WTC11 (cell line): ENCODE results near the gene FAM32A. TPM values are rescaled to one million over a fixed set of nuclear protein-coding genes. Genes with fewer than 3 reads are reported as not detected.

Source experiments
- ATAC-seq: fragments of 200-7000 bp; cut with Tn5 transposase; 2 replicates; pipeline ENCODE4 v1.10.0; 2021; ENCODE audit warnings: mild to moderate bottlenecking, moderate library complexity
- CTCF ChIA-PET: fragments of 300-600 bp; sonication (Branson Sonifier 250); formaldehyde crosslinking; loops from one replicate; lab custom pipeline; 2021; ENCODE audit warnings: antibody characterized with exemption; lab: Charles Lee
- POLR2A ChIA-PET: fragments of 350-600 bp; sonication (Branson Sonifier 250); formaldehyde crosslinking; loops from one replicate; lab custom pipeline; 2021; ENCODE audit warnings: antibody characterized with exemption; lab: Charles Lee
- DNase-seq: peaks from one replicate; pipeline ENCODE4 v3.0.0; 2021; ENCODE audit warnings: low spot score
- H3K27ac Mint-ChIP-seq: 2 replicates; pipeline ENCODE4 v1.8.0; 2021; ENCODE audit warnings: mixed read lengths
- H3K27me3 Mint-ChIP-seq: 2 replicates; pipeline ENCODE4 v1.8.0; 2021; ENCODE audit warnings: low read depth, mild to moderate bottlenecking, moderate library complexity, mixed read lengths
- H3K36me3 Mint-ChIP-seq: 2 replicates; pipeline ENCODE4 v1.8.0; 2021; ENCODE audit warnings: mixed read lengths
- H3K4me1 Mint-ChIP-seq: 2 replicates; pipeline ENCODE4 v1.8.0; 2022; ENCODE audit warnings: mixed read lengths
- H3K4me3 Mint-ChIP-seq: 2 replicates; pipeline ENCODE4 v1.8.0; 2021; ENCODE audit warnings: mild to moderate bottlenecking, moderate library complexity, mixed read lengths
- H3K9me3 Mint-ChIP-seq: 2 replicates; pipeline ENCODE4 v1.8.0; 2021; ENCODE audit warnings: mixed read lengths
- ESRRA ChIP-seq: sonication (generic); formaldehyde crosslinking; IDR thresholded peaks from 2 replicates; pipeline ENCODE4 v1.8.1; 2022; ENCODE audit warnings: mild to moderate bottlenecking, missing genetic modification reagents, borderline replicate concordance
- ETV6 ChIP-seq: sonication (generic); formaldehyde crosslinking; IDR thresholded peaks from 2 replicates; pipeline ENCODE4 v1.8.1; 2022; ENCODE audit warnings: mild to moderate bottlenecking, missing genetic modification reagents
- FOXK1 ChIP-seq: sonication (generic); formaldehyde crosslinking; IDR thresholded peaks from 2 replicates; pipeline ENCODE4 v1.8.0; 2022; ENCODE audit warnings: mild to moderate bottlenecking, moderate library complexity, missing genetic modification reagents
- NFYB ChIP-seq: sonication (generic); formaldehyde crosslinking; conservative IDR thresholded peaks from 2 replicates; pipeline ENCODE4 v1.8.0; 2022; ENCODE audit warnings: low read depth, missing genetic modification reagents
- PRRX2 ChIP-seq: fragments of 250-450 bp; sonication (Bioruptor Pico); IDR thresholded peaks from 2 replicates; pipeline ENCODE4 v1.8.0; 2021; ENCODE audit warnings: mild to moderate bottlenecking
- RORB ChIP-seq: fragments of 250-450 bp; sonication (Bioruptor Pico); IDR thresholded peaks from 2 replicates; pipeline ENCODE4 v1.9.0; 2021; ENCODE audit warnings: mild to moderate bottlenecking
- TEAD4 ChIP-seq: sonication (generic); formaldehyde crosslinking; IDR thresholded peaks from 2 replicates; pipeline ENCODE4 v1.8.0; 2022; ENCODE audit warnings: mild to moderate bottlenecking, missing genetic modification reagents
- ZNF219 ChIP-seq: sonication (generic); formaldehyde crosslinking; IDR thresholded peaks from 2 replicates; pipeline ENCODE4 v1.8.0; 2023; ENCODE audit warnings: missing genetic modification reagents, mild to moderate bottlenecking, borderline replicate concordance
- ZNF396 ChIP-seq: fragments of 250-450 bp; sonication (Bioruptor Pico); IDR thresholded peaks from 2 replicates; pipeline ENCODE4 v1.8.0; 2021; ENCODE audit warnings: mild to moderate bottlenecking, moderate library complexity, borderline replicate concordance
- total RNA-seq: library from RNA; stranded (reverse); gene quantifications from 3 replicates; pipeline ENCODE4 v1.2.3, GENCODE V29; 2021
- TF ChIP-seq, protein P1 (sequence below): sonication (generic); formaldehyde crosslinking; IDR thresholded peaks from 2 replicates; pipeline ENCODE4 v1.8.1; 2023; ENCODE audit warnings: mild to moderate bottlenecking, missing genetic modification reagents, moderate library complexity
- TF ChIP-seq, protein P2 (sequence below): sonication (generic); formaldehyde crosslinking; IDR thresholded peaks from 2 replicates; pipeline ENCODE4 v1.8.0; 2022; ENCODE audit warnings: mild to moderate bottlenecking, missing genetic modification reagents
- TF ChIP-seq, protein P3 (sequence below): sonication (generic); formaldehyde crosslinking; IDR thresholded peaks from 2 replicates; pipeline ENCODE4 v1.8.0; 2022; ENCODE audit warnings: mild to moderate bottlenecking, missing genetic modification reagents
- TF ChIP-seq, protein P4 (sequence below): fragments of 250-450 bp; sonication (Bioruptor Pico); IDR thresholded peaks from 2 replicates; pipeline ENCODE4 v2.1.2; 2022; ENCODE audit warnings: mild to moderate bottlenecking, moderate library complexity
- TF ChIP-seq, protein P5 (sequence below): fragments of 200-600 bp; IDR thresholded peaks from 2 replicates; pipeline ENCODE4 v1.8.0; 2022; ENCODE audit warnings: antibody characterized with exemption
- TF ChIP-seq, protein P6 (sequence below): fragments of 250-450 bp; sonication (Bioruptor Pico); IDR thresholded peaks from 2 replicates; pipeline ENCODE4 v1.9.0; 2021; ENCODE audit warnings: mild to moderate bottlenecking
- TF ChIP-seq, protein P7 (sequence below): sonication (generic); formaldehyde crosslinking; IDR thresholded peaks from 2 replicates; pipeline ENCODE4 v1.8.1; 2023; ENCODE audit warnings: mild to moderate bottlenecking, missing genetic modification reagents, borderline replicate concordance

FAM32A gene
- total RNA-seq, 1 experiment from 2014 or later = 62.2 TPM

DNA sequence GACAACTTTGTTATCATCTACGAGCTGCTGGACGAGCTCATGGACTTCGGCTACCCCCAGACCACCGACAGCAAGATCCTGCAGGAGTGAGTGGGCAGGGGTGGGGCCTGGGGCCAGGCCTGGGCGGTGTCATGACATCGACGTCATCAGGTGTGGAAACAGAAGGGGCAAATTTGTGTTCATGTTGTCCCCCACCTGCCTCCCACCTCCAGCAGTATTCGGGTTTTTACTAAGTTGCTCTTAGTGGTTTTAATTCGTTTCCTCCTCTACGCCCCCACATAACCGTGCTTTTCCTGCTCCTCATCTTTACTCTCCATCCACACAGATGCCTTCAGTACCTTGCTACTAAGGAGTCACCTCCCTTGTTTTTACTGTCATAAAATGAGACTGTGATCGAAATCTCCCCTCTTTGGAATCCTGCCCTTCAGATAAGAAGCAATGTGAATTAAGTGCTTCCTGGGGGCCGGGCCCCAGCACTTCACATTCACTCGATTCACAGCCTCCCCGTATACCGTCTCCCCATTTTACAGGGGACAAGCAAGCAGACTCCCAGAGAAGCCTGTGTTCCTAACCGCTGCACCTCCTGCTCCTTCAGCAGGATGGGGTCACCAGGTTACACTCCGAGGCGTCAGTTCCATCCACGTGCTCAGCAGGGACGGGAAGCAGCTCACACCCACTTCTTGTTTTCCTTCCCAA lies 23.0 kb downstream of the FAM32A start:
- H3K27ac Mint-ChIP-seq = no peak overlapping the region
- no peak for ATAC-seq
- TF ChIP-seq TEAD4 (no peak), FOXK1 (CRISPR knock-in tag) (no peak), ZNF396 (CRISPR knock-in tag) (no peak), NFYB (CRISPR knock-in tag) (no peak), ESRRA (no peak), PRRX2 (CRISPR knock-in tag) (no peak), ETV6 (CRISPR knock-in tag) (no peak), ZNF219 (no peak), RORB (CRISPR knock-in tag) (no peak)
- TF ChIP-seq, protein P1, sequence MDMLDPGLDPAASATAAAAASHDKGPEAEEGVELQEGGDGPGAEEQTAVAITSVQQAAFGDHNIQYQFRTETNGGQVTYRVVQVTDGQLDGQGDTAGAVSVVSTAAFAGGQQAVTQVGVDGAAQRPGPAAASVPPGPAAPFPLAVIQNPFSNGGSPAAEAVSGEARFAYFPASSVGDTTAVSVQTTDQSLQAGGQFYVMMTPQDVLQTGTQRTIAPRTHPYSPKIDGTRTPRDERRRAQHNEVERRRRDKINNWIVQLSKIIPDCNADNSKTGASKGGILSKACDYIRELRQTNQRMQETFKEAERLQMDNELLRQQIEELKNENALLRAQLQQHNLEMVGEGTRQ (CRISPR knock-in tag) = no peak
- TF ChIP-seq, protein P2, sequence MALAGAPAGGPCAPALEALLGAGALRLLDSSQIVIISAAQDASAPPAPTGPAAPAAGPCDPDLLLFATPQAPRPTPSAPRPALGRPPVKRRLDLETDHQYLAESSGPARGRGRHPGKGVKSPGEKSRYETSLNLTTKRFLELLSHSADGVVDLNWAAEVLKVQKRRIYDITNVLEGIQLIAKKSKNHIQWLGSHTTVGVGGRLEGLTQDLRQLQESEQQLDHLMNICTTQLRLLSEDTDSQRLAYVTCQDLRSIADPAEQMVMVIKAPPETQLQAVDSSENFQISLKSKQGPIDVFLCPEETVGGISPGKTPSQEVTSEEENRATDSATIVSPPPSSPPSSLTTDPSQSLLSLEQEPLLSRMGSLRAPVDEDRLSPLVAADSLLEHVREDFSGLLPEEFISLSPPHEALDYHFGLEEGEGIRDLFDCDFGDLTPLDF (CRISPR knock-in tag) = no peak
- TF ChIP-seq, protein P3, sequence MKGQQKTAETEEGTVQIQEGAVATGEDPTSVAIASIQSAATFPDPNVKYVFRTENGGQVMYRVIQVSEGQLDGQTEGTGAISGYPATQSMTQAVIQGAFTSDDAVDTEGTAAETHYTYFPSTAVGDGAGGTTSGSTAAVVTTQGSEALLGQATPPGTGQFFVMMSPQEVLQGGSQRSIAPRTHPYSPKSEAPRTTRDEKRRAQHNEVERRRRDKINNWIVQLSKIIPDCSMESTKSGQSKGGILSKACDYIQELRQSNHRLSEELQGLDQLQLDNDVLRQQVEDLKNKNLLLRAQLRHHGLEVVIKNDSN (CRISPR knock-in tag) = no peak
- TF ChIP-seq, protein P4, sequence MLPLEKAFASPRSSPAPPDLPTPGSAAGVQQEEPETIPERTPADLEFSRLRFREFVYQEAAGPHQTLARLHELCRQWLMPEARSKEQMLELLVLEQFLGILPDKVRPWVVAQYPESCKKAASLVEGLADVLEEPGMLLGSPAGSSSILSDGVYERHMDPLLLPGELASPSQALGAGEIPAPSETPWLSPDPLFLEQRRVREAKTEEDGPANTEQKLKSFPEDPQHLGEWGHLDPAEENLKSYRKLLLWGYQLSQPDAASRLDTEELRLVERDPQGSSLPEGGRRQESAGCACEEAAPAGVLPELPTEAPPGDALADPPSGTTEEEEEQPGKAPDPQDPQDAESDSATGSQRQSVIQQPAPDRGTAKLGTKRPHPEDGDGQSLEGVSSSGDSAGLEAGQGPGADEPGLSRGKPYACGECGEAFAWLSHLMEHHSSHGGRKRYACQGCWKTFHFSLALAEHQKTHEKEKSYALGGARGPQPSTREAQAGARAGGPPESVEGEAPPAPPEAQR = no peak
- TF ChIP-seq, protein P5, sequence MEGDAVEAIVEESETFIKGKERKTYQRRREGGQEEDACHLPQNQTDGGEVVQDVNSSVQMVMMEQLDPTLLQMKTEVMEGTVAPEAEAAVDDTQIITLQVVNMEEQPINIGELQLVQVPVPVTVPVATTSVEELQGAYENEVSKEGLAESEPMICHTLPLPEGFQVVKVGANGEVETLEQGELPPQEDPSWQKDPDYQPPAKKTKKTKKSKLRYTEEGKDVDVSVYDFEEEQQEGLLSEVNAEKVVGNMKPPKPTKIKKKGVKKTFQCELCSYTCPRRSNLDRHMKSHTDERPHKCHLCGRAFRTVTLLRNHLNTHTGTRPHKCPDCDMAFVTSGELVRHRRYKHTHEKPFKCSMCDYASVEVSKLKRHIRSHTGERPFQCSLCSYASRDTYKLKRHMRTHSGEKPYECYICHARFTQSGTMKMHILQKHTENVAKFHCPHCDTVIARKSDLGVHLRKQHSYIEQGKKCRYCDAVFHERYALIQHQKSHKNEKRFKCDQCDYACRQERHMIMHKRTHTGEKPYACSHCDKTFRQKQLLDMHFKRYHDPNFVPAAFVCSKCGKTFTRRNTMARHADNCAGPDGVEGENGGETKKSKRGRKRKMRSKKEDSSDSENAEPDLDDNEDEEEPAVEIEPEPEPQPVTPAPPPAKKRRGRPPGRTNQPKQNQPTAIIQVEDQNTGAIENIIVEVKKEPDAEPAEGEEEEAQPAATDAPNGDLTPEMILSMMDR = no peak
- TF ChIP-seq, protein P6, sequence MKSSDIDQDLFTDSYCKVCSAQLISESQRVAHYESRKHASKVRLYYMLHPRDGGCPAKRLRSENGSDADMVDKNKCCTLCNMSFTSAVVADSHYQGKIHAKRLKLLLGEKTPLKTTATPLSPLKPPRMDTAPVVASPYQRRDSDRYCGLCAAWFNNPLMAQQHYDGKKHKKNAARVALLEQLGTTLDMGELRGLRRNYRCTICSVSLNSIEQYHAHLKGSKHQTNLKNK (CRISPR knock-in tag) = no peak
- TF ChIP-seq, protein P7, sequence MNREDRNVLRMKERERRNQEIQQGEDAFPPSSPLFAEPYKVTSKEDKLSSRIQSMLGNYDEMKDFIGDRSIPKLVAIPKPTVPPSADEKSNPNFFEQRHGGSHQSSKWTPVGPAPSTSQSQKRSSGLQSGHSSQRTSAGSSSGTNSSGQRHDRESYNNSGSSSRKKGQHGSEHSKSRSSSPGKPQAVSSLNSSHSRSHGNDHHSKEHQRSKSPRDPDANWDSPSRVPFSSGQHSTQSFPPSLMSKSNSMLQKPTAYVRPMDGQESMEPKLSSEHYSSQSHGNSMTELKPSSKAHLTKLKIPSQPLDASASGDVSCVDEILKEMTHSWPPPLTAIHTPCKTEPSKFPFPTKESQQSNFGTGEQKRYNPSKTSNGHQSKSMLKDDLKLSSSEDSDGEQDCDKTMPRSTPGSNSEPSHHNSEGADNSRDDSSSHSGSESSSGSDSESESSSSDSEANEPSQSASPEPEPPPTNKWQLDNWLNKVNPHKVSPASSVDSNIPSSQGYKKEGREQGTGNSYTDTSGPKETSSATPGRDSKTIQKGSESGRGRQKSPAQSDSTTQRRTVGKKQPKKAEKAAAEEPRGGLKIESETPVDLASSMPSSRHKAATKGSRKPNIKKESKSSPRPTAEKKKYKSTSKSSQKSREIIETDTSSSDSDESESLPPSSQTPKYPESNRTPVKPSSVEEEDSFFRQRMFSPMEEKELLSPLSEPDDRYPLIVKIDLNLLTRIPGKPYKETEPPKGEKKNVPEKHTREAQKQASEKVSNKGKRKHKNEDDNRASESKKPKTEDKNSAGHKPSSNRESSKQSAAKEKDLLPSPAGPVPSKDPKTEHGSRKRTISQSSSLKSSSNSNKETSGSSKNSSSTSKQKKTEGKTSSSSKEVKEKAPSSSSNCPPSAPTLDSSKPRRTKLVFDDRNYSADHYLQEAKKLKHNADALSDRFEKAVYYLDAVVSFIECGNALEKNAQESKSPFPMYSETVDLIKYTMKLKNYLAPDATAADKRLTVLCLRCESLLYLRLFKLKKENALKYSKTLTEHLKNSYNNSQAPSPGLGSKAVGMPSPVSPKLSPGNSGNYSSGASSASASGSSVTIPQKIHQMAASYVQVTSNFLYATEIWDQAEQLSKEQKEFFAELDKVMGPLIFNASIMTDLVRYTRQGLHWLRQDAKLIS (CRISPR knock-in tag) = no peak
- no peaks in the 10 kb centered on the region for H3K4me1 Mint-ChIP-seq
- H3K27me3 Mint-ChIP-seq = no peaks in the 10 kb centered on the region
- CTCF ChIA-PET = no interaction called here
- DNase-seq = peak; percentile 4
- no peaks in the 10 kb centered on the region for H3K9me3 Mint-ChIP-seq
- POLR2A ChIA-PET = interaction anchor here (0.5 kb wide), 1 partner anchor 159 kb away, joined by 3 read pairs; no protein-coding TSS in a partner anchor
- H3K4me3 Mint-ChIP-seq = no peak overlapping the region
- peaks cover 7% of the 10 kb centered on the region for H3K36me3 Mint-ChIP-seq
